WERI-Rb-1 (cell line): Measurements from ENCODE around the gene LSM7.

Source experiments
- DNase-seq: peaks from one replicate; pipeline ENCODE4 v3.0.0-alpha.2; 2020
- H3K27ac ChIP-seq: fragments of 250-450 bp; sonication (Bioruptor Pico); 2 replicates; pipeline ENCODE4 v1.5.1; 2020; ENCODE audit warnings: mild to moderate bottlenecking, moderate library complexity
- H3K27me3 ChIP-seq: fragments of 250-450 bp; sonication (Bioruptor Pico); 2 replicates; pipeline ENCODE4 v1.5.1; 2021; ENCODE audit warnings: mild to moderate bottlenecking, low read depth, moderate library complexity; ENCODE audit not compliant: insufficient read depth, severe bottlenecking
- H3K36me3 ChIP-seq: fragments of 250-450 bp; sonication (Bioruptor Pico); 2 replicates; pipeline ENCODE4 v1.5.1; 2020; ENCODE audit warnings: mild to moderate bottlenecking, moderate library complexity
- H3K4me3 ChIP-seq: 2 replicates; pipeline ENCODE4 v1.5.1; 2011; ENCODE audit warnings: low read depth, mild to moderate bottlenecking, control low read depth, low read length
- H3K9me3 ChIP-seq: fragments of 250-450 bp; sonication (Bioruptor Pico); 2 replicates; pipeline ENCODE4 v1.5.1; 2021; ENCODE audit warnings: mild to moderate bottlenecking, moderate library complexity; ENCODE audit not compliant: severe bottlenecking
- CTCF ChIP-seq: IDR thresholded peaks from 2 replicates; pipeline ENCODE4 v1.5.1; 2011; ENCODE audit warnings: low read depth, mild to moderate bottlenecking, control low read depth, inconsistent platforms, low read length

The LSM7 gene

GRCh38 chr19:2307518-2308012 is 20.8 kb downstream of the LSM7 start:
- no peak for TF ChIP-seq CTCF
- no peak overlapping the region for H3K4me3 ChIP-seq
- no peak for DNase-seq
- peaks cover 7% of the 10 kb centered on the region for H3K9me3 ChIP-seq
- H3K27me3 ChIP-seq, result no peaks in the 10 kb centered on the region
- H3K27ac ChIP-seq, result no peak overlapping the region
- H3K36me3 ChIP-seq, result no peaks in the 10 kb centered on the region

GRCh38 chr19:2306971-2307370 is 21.4 kb downstream of the LSM7 start:
- Histone ChIP-seq H3K4me3 (no peak overlapping the region), H3K36me3 (no peaks in the 10 kb centered on the region), H3K27ac (no peak overlapping the region), H3K27me3 (no peaks in the 10 kb centered on the region), H3K9me3 (peaks cover 7% of the 10 kb centered on the region)
- no peak for DNase-seq
- TF ChIP-seq CTCF, result no peak

- no peaks in the 10 kb centered on the region for H3K27me3 ChIP-seq
- DNase-seq, result no peak
These were observed 22.0 kb downstream of the LSM7 start for GRCh38 chr19:2306281-2306806.

GRCh38 chr19:2305452-2306280 is 22.7 kb downstream of the LSM7 start:
- DNase-seq, result no peak
- TF ChIP-seq CTCF, result no peak
- Histone ChIP-seq H3K4me3 (no peak overlapping the region), H3K36me3 (no peaks in the 10 kb centered on the region), H3K27me3 (no peaks in the 10 kb centered on the region), H3K9me3 (peaks cover 7% of the 10 kb centered on the region), H3K27ac (peak overlapping the region; percentile 11; the same call in 1 of the 2 replicates)

More at GRCh38 chr19:2306281-2306806, 22.0 kb downstream of the LSM7 start:
- no peak for TF ChIP-seq CTCF
- no peaks in the 10 kb centered on the region for H3K36me3 ChIP-seq
- H3K4me3 ChIP-seq, result no peak overlapping the region
- H3K27ac ChIP-seq, result no peak overlapping the region
- peaks cover 7% of the 10 kb centered on the region for H3K9me3 ChIP-seq

GRCh38 chr19:2303211-2303798 is 25.1 kb downstream of the LSM7 start:
- Histone ChIP-seq H3K27ac (peak overlapping the region; percentile 56; the same call in 1 of the 2 replicates), H3K27me3 (no peaks in the 10 kb centered on the region), H3K4me3 (no peak overlapping the region), H3K36me3 (no peaks in the 10 kb centered on the region), H3K9me3 (peaks cover 7% of the 10 kb centered on the region)
- no peak for TF ChIP-seq CTCF
- DNase-seq, result no peak
